Measurements from ENCODE around the gene OSTM1.

The OSTM1 gene

DNA sequence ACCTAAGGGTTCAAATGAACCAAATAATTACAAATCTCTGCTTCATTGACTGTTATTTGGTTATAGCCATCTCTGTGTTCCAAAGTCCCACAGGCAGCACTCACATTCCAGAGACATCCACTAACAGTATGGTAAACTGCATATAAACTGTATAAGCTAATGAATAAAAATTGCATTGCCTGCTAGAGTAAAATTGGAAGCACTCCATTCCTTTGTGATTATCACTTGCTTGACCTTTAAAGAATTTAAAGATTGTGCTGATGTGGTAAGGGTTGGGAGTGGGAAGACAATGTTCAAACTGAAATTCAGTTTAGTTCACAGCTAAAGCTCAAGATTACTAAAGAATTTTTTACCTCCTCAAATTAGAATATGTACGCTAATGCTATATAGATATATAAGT lies 31.0 kb upstream of the OSTM1 start:
- DNase-seq (ENCODE audit: low read depth), result no peak
- no peak overlapping the region for H3K4me3 ChIP-seq (ENCODE audit: low read depth, low read length)
- no peak for TF ChIP-seq CTCF (IDR thresholded peaks at IDR 0.05; ENCODE audit: low read depth, low read length, missing control alignments)

GRCh38 chr6:108102965-108103364 lies 28.4 kb upstream of the OSTM1 start:
- TF ChIP-seq CTCF (IDR thresholded peaks at IDR 0.05; ENCODE audit: low read depth, low read length, missing control alignments), result no peak
- no peak overlapping the region for H3K4me3 ChIP-seq (ENCODE audit: low read depth, low read length)
- DNase-seq (ENCODE audit: low read depth), result no peak

DNA sequence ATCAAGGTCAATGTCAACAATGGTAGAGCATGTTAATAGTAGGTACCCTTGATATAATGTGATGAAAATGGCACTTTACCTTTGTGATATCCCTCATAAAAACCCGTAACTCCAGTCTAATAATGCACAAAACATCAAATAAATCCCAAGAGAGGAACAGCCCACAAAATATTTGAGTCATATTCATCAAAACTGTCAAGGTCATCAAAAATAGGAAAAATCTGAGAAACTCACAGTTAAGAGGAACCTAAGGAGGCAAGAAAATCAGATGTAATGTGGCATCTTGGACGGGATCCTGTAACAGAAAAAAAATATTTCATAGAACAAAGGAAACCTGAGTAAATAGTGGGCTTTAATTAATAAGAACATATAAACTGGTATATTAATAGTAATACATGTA lies 25.5 kb upstream of the OSTM1 start:
- no peak for TF ChIP-seq CTCF (IDR thresholded peaks at IDR 0.05; ENCODE audit: low read depth, low read length, missing control alignments)
- no peak overlapping the region for H3K4me3 ChIP-seq (ENCODE audit: low read depth, low read length)
- DNase-seq (ENCODE audit: low read depth), result no peak

- TF ChIP-seq CTCF (IDR thresholded peaks at IDR 0.05; ENCODE audit: low read depth, low read length, missing control alignments), result no peak
- DNase-seq (ENCODE audit: low read depth), result no peak
- no peak overlapping the region for H3K4me3 ChIP-seq (ENCODE audit: low read depth, low read length)
These were observed 23.3 kb upstream of the OSTM1 start for GRCh38 chr6:108097882-108098281.

GRCh38 chr6:108093781-108094300 lies 19.3 kb upstream of the OSTM1 start:
- no peak for DNase-seq (ENCODE audit: low read depth)
- TF ChIP-seq CTCF (IDR thresholded peaks at IDR 0.05; ENCODE audit: low read depth, low read length, missing control alignments), result no peak
- no peak overlapping the region for H3K4me3 ChIP-seq (ENCODE audit: low read depth, low read length)

DNA sequence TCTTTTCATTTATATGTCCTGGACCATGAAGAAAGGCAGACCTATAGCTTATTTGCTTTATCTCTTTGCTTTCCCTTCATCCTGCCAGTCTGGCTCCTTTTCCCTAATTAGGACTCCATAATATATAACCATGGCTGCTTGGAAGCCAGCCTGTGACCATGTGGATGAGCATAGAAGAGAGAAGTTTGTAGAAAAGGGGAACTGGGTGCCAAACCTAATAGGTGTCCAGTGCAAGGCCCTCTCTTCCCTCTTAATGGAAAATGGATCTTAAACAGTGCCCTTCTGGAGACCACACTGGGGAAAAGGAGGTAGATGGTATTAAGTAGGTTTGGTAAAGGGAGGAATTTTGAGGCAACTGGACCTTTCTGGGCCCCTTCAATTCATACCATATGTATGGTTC lies 16.7 kb upstream of the OSTM1 start:
- TF ChIP-seq CTCF (IDR thresholded peaks at IDR 0.05; ENCODE audit: low read depth, low read length, missing control alignments), result no peak
- no peak for DNase-seq (ENCODE audit: low read depth)
- H3K4me3 ChIP-seq (ENCODE audit: low read depth, low read length), result no peak overlapping the region

DNA sequence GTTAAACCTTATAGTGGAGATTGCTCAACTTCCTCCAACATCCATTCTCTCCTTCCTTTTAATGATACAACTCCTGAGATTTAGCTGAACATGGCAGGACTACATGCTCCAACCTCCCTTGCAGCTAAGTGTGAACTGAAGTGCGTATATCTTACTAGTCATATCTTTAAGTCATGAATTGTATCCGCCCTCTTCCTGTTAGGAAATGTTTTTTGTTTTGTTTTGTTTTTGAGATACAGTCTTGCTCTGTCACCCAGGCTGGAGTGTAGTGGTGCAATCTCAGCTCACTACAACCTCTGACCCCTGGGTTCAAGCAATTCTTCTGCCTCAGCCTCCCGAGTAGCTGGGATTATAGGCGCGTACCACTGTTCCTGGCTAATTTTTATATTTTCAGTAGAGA lies 8.8 kb upstream of the OSTM1 start:
- DNase-seq (ENCODE audit: low read depth), result no peak
- no peak for TF ChIP-seq CTCF (IDR thresholded peaks at IDR 0.05; ENCODE audit: low read depth, low read length, missing control alignments)
- H3K4me3 ChIP-seq (ENCODE audit: low read depth, low read length), result no peak overlapping the region
